ENCODE results near the gene ARFRP1.

Gene ARFRP1, protein sequence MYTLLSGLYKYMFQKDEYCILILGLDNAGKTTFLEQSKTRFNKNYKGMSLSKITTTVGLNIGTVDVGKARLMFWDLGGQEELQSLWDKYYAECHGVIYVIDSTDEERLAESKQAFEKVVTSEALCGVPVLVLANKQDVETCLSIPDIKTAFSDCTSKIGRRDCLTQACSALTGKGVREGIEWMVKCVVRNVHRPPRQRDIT

DNA sequence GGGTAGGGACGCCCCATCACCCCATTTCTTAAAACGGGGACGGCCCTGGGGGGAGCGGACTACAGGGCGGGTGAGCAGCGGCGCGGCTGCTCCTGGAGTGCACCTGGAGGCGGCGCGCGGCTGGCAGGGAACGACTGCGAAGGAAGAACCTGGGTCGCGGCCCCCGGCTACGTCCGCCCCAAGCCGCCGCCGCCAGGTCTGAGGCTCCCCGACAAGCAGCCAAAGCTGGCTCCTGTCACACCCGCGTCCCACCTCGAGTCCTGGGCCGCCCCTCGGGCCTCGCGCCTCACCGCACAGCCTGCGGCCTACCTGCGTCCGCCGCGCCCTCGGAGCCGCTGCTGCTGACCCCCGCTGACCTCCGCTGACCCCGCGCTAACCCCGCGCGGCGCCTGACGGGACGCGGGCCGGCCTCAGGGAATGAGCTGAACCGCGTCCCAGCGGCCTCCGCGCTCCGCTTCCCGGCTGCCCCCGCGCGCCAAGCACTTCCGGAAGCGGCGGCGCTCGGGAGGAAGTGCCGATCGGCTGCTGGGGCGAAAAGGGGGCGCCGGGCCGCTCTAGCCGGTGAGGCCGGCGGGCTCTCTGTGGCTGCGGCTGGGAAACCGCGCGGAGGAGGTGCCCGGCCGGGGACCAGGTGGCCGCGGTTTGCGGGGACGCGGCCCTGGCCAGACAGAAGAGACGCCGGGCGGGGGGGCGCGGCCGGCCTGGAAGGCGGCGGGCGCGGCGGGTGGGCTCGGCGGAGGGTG is at the start of gene ARFRP1, which contains the start of gene ZGPAT:
TSS of gene ARFRP1 (minus strand) at position 419 of the 743 bp plus-strand sequence. CDS start 885 bp downstream, outside the sequence.
TSS of gene ZGPAT (plus strand) at position 482 of the 743 bp plus-strand sequence. CDS start 542 bp downstream, outside the sequence.
- peak; percentile 77 to 81 for DNase-seq (ENCODE audit: low read depth in 2 of 2)

DNA sequence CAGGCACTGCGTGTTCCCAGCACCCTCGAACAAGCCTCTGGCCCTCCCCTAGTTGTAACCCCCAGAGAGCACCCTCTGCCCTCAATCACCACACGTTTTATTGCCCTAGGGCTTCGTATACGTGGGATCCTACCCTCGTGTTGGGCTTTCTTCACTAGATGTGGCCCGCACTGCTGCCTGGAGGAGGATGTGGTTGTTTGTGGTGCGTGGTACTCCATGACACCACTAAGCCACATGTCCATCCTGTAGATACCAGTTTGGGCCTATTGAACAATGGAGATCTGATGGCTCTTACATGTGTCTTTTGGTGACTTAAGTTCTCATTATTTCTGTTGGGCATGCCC is 48.8 kb upstream of the ARFRP1 start:
- DNase-seq (ENCODE audit: low read depth in 2 of 2), result no peak

DNA sequence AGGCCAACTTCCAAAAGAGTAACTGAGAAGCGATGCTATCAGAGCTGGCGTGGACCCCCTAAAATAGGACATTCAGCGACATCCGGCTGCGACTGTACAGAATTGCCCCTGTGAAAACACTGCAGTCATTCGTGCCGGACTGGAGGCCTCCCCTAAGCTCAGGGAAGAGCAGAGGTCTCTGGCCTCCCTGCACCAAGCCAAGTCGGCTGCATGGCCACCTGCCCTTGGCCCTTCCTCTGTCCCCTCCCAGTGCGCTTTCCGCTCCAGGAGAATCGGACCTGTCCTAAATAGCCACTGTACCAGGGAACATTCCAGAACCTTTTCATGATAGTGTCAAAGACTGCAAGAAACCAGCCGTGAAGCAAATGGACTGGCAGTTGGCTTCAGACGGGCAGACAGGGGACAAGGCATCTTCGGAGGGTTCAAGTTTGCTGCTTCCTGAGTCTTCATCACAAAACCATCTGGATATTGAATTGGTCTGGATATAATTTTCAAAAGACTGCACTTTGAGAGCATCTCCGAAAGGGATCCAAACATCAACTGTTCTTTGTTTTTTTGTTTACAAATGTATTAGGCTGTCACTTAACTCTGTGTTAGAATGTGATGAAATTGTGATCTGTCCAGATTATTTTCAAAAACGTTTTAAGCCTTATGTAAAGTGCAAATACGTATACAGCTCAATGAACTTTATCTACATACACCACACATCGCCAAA is 48.3 kb upstream of the ARFRP1 start:
- no peak for DNase-seq (ENCODE audit: low read depth in 2 of 2)

DNA sequence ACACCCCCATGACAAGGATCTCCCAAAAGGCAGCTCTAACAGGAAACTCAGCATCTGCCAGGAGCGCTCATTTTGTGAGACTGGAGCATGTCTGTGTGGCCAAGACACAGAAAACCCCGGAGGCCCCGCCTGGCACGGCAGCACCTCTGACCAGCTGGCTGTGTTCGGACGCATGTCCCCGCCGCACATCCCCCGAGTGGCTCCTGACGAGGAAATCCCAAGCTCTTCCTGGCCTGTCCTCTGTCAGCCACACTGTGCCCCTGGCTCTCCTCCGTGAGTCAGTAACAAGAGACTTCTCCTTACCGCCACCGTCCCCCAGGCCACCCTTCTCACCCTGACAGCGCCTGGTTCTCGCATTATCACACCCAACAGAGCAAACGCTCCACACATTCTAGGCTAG is 46.2 kb upstream of the ARFRP1 start:
- no peak for DNase-seq (ENCODE audit: low read depth in 2 of 2)

DNA sequence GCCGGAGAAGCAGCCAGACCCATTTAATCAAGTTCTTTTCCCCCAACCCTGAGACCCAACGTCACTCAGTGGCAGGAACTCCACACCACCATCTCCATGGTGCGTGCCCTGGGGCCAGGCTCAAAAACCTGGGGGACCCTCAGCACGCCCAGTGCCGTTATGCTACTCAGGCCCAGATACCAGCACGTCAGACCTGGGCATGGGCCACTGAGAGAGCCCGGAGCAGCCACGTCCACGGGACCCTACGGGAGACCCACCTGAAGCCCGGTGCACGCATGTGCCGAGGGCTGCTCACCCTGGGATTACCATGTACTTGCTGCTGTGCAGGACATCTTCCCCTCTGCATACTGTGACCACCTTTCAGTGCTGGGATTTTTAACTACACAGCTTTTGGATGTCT is 45.6 kb upstream of the ARFRP1 start:
- no peak for DNase-seq (ENCODE audit: low read depth in 2 of 2)

DNA sequence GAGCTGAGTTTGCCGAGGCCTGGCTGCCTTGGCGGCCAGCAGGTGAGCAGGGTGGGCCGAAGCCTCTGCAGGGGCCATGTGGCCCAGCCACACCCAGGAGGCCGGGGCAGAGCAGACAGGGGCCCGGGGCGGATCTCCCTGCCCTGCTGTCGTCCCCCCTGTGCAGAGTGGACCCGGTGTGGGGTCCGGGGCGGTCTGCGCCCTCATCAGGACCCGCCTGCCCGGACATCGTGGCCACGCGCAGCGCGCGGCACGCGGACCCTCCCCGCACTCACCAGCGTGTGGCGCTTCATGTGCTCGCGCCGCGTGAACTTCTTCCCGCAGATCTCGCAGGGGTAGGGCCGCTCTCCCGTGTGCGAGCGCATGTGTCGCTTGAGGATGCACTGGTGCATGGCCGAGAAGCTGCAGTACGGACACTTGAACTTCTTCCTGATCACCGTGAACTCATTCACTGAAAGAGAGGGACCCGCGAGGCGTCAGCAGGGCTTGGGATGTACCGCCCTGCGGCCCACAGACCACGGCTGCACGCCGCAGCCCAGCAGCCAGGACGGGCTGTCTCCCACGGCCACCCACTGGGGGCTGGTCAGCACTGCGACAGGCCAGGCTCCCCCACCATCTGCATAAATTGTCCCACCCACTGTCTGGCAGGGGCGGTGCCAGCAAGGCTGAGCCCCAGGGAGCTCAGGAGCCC is 44.8 kb upstream of the ARFRP1 start:
- no peak for DNase-seq (ENCODE audit: low read depth in 2 of 2)

DNA sequence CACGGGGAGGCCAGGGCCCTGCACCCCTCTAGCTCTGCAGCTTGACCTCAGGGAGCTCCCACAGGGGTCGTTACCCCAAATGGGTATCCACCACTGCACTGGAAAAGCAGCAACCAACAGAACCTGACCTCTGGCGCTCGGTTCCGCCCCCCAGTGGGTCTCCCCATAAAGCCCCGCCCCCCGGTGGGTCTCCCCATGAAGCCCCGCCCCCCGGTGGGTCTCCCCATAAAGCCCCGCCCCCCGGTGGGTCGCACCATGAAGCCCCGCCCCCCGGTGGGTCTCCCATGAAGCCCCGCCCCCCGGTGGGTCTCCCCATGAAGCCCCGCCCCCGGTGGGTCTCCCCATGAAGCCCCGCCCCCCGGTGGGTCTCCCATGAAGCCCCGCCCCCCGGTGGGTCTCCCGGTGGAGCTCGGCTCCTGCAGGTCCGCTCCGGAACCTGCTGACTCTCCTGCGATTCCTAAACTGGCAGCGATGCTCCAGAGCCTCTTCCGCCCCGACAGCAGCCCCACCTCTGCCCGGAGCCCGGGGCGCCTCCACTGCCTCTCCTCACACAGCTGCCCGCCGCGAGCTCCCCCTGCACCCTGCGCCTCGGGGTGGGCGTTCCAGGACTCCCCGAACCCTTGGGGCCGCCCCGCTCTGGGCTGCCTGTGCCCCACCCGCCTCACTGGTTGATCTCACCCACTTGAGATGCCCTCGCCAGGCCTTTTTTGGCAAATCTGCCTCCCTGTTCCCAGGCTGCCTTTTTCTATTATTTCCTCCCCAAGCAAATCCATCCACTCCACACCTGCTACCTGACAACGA is 43.9 kb upstream of the ARFRP1 start:
- no peak for DNase-seq (ENCODE audit: low read depth in 2 of 2)

DNA sequence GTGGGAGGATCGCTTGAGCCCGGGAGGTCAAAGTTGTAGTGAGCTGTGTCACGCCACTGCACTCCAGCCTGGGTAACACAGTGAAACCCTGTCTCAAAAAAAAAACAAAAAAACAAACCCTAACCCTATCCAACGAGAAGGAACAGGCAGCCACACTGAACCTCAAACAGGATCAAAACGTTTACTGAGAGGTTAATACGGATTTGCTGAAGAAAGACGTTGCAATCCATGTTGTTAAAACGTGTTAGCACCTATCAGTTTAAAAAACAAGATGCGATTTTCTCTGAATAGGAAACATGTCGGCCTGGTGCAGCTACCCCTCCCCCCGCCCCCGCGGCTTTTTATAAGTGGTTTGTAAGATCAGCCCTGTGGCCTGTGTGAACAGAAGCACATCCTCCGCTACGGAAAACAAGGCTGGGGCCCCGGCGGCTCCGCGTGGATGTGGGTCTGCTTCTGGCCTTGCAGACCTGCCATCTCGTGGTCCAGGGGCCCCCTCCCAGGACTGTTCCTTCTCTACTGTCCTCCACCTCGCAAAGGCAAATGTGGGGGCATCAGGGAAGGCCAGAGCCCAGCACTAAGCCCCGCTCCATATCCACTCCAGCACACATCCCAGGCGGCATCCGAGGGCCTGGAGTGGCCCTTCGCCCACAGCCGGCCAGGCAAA is 43.2 kb upstream of the ARFRP1 start:
- no peak for DNase-seq (ENCODE audit: low read depth in 2 of 2)

DNA sequence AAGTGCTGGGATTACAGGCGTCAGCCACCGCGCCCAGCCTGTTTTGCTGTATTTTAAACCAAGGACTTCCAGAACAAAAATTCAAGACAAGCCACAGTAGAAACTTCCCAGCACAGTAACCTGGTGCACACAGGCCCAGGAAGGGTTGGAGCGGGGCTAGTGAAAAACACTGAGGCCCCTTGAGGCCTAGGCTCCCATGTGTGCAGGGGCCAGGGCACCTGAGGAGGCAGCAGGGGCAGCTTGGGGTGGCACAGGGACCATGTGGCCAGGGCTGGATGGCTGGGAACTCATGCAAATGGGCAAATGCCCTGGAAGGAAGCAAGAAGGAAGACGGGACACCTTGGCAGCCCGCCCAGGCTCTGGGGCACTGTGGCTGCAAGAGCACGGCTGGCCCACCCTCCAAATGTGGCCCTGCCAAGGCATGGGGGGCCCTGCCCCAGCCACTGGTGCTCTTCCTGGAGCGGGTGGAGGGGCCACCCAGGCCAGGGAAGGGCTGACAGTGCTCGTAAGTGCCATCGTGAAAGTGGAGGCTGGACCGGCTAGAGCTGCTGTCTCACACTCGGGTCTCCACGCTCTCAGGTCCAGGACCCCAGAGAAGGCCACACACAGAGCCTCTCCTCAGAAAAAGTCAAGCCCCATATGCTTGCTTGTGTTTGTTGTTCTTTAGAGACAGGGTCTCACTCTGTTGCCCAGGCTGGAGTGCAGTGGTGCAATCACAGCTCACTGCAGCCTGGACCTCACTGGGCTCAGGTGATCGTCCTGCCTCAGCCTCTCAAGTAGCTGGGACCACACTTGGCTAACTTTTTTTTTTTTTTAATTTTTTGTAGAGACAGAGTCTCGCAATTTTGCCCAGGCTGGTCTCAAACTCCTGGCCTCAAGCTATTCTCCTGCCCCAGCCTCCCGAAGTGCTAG is 42.1 kb upstream of the ARFRP1 start:
- DNase-seq (ENCODE audit: low read depth in 2 of 2), result no peak

DNA sequence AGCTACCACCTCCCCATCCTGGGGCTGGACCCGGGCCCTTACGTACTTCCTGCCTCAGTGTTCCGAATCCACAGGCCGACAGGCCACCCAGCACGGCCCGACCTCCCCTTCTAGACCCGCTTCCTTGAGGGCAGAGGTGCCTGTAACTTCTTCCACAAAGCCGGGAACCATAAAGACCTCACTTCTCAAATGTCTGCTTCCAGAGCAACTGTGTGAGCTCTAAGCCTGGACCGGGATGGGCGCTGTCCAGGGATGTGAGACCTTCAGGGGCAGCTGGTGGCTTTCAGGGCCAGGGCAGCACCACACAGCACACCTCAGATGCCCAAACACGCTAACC is 41.1 kb upstream of the ARFRP1 start:
- no peak for DNase-seq (ENCODE audit: low read depth in 2 of 2)

DNA sequence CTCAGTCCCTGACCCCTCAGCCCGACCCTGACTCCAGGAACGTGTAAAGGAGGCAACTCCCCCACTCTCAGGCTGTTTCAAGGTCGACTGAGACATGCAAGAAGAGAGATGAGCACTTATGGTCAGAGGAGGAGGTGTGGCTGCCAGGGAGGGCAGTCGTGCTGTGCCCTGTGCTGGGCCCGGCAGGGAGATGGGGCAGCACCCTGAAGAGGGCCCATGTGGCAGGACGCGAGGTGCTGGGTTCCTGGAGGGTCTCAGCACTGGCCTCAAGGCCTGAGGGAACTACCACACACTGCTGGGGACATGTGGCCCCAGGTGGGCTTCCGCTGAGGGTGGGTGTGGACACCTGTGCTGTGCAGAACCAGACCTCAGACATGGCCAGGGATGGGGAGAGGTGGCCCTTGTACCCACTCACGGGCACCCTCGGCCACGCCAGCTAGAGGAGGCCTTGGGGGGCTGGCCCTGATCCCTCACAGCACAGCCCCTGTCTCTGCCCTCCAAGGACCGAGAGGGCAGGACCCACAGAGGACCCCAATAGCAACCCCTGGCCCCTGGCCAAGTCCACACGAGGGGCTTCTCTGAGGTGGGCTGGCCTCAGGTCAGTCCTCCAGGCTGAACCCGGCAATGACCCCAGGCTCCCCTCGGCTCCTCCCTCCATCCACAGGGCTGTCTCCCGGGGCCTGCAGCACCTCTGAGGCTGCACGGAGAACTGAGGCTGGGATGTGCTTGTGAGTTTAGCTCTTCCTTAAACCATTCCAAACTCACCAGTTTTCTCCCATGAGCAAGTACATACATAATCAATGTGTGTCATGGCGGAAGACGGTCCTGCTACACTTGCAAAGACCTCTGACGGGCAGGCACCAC is 40.5 kb upstream of the ARFRP1 start:
- no peak for DNase-seq (ENCODE audit: low read depth in 2 of 2)

DNA sequence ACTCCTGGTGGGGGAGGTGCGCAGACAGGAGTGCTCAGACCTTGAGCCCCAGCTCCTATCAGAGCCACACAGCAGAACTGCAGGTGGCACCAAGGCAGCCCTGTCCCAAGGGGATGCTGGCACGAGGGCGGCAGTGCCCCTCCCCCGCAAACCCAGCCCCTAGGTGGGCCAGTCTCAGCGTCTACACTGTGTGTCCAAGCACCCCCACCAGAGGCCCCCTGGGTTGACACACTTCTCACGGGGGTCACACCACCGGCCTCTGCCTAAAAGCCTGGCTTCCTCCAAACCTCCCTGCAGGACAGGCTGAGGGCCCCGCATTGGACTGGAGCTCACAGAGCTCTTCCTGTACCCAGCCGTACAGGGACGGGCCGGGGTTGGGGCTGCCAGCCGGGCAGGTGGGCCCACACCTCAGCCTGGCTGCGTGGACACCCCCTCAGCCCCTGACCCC is 39.9 kb upstream of the ARFRP1 start:
- DNase-seq (ENCODE audit: low read depth in 2 of 2), result no peak

DNA sequence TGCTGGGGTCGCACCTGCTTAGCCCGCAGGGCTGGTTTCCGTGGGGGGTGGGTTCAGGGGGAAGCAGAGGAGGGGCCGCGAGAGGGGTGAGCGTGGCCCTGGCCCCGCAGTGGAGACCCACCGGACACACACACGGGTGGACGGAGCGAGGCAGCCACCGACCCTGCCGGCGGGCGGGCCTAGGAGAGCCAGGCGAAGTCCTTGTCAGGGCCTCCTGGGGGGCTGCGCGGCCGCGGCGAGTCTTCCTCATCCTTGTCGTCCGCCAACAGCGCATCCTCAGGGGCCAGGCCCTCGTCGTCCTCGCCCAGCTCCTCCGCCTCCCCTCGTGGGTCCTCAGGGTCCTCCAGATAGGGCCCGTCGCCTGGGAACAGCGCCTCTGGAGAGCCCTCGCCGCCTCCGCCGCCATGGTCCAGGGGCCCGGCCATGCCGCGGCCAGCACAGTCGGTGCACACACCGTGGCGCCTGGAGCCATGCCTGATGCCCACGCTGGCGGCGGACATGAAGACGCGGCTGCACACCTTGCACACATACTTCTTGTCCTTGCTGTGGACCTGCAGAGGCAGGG is 39.1 kb upstream of the ARFRP1 start:
- no peak for DNase-seq (ENCODE audit: low read depth in 2 of 2)

DNA sequence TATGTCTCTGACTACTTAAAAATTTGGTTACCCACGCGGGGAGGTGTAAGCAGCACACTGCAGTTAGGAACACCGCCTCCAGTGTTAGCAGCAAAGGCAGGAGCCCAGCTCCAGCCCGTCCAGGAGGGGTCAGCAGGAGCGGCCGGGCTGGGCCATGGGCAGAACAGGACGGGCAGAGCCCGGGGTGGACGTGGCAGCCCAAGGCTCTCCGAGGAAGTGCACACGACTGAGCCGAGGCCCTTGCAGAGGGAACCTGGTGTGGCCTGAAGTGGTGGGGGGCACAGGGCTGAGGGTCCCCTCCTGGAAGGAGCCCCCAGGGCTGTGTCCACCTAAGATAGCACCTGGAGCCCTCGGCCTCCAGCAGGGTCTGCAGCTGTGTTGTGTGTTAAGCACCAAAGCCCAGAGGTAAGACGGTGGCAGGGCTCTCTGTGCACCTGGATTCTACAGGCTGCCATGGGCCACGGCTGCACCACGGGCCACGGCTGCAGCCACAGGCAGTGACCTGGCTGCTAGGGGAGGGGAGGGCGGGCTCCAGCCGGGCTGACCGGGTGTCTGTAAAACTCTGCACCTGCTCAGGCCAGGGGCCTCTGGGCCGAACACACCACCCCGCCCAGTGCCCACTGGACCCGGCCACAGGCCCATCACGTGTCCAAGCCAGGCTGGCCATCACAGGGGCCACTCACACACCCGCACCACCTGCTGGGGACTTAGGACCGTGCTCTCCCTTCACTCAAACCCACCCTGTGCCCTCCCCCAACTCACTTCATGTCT is 38.4 kb upstream of the ARFRP1 start:
- no peak for DNase-seq (ENCODE audit: low read depth in 2 of 2)

DNA sequence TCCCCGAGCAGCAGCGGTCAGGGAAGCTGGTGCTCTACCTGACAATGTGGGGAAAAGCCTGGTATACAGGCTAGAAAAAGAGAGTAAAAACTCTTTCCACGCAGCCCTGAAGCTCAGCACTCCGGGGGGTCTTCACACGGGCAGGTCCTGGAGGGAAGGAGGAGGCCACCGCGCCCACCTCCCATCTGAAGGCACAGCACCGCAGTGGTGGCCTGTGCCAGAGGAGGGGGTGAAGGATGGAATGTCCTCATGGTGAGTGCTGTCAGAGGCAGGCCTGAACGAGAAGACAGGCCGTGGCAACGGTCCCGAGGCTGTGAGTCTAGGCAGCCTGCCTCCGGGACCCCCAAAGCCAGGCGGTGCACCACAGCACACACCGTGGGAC is 37.6 kb upstream of the ARFRP1 start:
- no peak for DNase-seq (ENCODE audit: low read depth in 2 of 2)

DNA sequence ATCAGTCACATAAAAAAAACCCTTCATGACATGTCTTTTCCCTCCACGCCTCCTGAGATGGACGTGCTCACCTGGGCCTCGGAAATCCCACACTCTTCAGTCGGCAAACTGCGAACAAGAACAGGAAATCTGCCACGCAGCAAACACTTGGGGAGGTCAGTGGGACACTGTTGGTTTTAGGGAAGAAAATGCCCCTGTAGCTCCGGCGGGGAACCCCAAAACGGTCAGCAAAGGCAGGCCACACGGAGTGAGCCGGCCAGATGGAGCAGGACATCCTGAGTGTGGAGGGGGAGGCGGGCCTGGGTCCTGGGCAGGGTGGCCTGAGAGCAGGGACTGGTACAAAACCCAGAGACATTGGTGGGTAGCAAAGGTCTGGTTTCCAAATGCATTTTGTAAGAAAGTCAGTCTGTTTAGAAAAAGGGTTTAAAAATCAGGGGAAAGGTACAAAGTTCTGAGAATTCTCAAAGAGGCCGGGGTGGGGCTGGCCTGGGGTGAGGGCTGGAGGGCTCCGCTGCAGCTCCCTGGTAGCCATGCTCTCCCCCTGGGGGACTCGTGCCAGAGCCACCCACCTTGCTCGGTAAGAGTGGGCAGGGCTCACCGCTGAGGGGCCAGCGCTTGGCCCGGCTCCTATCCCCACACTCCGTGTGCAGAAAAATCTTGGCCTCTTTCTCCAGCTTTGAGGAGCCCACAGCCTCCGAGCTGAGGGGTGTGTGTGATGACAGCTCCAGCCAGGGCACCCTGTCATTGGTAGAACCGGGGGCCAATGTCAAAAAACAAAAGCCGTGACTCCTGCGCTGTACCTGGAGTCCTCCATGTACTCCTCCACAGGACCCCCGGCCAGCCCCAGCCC is 37.0 kb upstream of the ARFRP1 start:
- no peak for DNase-seq (ENCODE audit: low read depth in 2 of 2)

DNA sequence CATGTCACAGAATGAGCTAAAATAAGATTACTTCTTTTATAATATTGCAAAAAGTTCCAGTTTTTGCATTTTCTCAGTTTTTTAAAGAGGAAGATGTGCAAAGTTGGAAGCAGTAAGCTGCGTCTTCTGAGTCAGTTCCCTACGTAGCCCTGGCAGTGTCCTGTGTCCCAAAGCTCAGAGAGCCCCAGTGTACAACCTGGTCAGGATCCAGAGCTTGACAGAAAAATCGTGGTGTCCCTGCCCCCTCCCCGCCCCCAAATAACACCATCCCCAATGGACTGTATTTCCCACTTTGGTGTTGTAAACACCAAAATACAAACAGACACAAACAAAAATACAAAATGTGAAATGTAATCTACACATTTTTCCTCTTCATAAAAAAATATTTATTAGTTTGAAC is 36.4 kb upstream of the ARFRP1 start:
- no peak for DNase-seq (ENCODE audit: low read depth in 2 of 2)
